ENCODE measurements around the gene LIPC. TPM values are rescaled to one million over a fixed set of nuclear protein-coding genes. Genes with fewer than 3 reads are reported as not detected.

LIPC gene
- total RNA-seq, 2 donors from 2014 or later: not detected

DNA sequence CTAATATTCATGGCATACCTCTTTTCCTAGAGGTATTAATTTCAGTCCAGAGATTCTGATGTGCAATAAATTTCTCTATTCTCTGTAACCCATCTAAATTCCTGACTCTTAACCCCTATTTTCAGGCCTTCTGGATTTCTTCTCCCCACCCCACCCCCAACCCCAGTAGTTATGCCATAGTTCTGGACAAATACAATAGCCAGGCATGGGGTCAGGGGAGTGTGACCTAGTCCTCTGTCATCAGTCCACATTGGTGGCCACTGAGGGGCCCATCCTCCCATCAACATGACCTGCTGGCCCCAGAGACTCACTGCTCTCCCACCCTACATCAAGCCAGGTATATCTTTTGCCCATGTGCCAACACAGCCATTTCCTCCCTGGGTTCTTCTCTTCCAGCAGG lies 3.8 kb upstream of the LIPC start:
- Histone ChIP-seq H3K4me1 (ENCODE audit: control insufficient read depth in 1 of 2, low read depth in 2 of 2) (no peaks in the 10 kb centered on the region), H3K27me3 (replicated peaks; ENCODE audit: insufficient read depth) (no peaks in the 10 kb centered on the region), H3K27ac (no peak overlapping the region), H3K4me3 (no peak overlapping the region), H3K36me3 (no peaks in the 10 kb centered on the region), H3K9me3 (no peaks in the 10 kb centered on the region)
- DNase-seq (ENCODE audit: low spot score) (no peak), ATAC-seq (ENCODE audit: insufficient number of reproducible peaks, low FRiP score, low read depth) (no peak)
- TF ChIP-seq, protein P1, sequence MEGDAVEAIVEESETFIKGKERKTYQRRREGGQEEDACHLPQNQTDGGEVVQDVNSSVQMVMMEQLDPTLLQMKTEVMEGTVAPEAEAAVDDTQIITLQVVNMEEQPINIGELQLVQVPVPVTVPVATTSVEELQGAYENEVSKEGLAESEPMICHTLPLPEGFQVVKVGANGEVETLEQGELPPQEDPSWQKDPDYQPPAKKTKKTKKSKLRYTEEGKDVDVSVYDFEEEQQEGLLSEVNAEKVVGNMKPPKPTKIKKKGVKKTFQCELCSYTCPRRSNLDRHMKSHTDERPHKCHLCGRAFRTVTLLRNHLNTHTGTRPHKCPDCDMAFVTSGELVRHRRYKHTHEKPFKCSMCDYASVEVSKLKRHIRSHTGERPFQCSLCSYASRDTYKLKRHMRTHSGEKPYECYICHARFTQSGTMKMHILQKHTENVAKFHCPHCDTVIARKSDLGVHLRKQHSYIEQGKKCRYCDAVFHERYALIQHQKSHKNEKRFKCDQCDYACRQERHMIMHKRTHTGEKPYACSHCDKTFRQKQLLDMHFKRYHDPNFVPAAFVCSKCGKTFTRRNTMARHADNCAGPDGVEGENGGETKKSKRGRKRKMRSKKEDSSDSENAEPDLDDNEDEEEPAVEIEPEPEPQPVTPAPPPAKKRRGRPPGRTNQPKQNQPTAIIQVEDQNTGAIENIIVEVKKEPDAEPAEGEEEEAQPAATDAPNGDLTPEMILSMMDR (IDR thresholded peaks at IDR 0.05): no peak

DNA sequence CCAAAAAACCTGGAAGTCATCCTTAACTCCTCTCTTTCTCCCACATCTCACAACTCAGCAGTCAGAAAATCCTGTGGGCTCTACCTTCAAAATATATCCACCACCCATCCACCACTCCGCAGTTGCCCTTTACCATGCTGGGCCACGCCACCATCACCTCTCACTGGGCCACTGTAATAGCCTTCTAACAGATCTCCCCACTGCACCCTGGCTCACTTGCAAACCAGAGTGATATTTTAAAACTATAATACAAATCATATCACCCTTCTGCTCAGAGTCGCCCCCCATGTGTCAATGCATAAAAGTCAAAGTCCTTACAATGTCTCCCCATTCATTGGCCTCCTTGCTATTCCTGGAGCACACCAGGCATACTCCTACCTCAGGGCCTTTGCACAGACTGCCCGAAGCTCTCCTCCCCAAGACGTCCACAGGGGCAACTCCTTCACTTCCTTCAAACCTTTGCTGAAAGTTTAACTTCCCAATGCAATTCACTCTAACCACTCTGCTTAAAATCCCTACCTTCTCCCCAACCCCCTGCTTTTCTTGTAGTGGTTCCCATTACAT lies 1.5 kb upstream of the LIPC start:
- no peak overlapping the region for H3K27ac ChIP-seq
- no peaks in the 10 kb centered on the region for H3K36me3 ChIP-seq
- no peak for ATAC-seq (ENCODE audit: insufficient number of reproducible peaks, low FRiP score, low read depth)
- no peak for DNase-seq (ENCODE audit: low spot score)
- H3K27me3 ChIP-seq (replicated peaks; ENCODE audit: insufficient read depth): no peaks in the 10 kb centered on the region
- no peaks in the 10 kb centered on the region for H3K4me1 ChIP-seq (ENCODE audit: control insufficient read depth in 1 of 2, low read depth in 2 of 2)
- H3K9me3 ChIP-seq: no peaks in the 10 kb centered on the region
- H3K4me3 ChIP-seq: no peak overlapping the region
- TF ChIP-seq, protein P1 (IDR thresholded peaks at IDR 0.05): no peak

DNA sequence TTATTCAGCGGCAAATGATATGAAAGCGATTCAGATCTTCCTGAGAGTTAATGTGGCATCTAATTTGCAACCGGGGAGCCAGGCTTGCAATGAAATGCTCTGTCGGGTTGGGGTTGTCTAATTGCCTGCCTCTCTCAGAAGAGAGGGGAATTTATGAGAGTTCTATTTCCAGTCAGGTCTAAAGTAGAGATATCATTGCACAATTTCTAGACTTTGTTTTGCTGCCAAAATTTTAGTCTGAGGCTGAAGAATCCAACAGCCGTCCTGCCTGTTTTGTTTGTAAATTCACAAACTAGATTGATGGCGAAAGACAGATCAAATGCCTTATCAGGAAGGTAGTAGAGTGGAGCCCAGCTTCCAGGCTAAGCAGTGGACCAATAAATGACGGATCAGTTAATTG lies 610 bp downstream of the LIPC start:
- H3K9me3 ChIP-seq: no peaks in the 10 kb centered on the region
- DNase-seq (ENCODE audit: low spot score) (no peak), ATAC-seq (ENCODE audit: insufficient number of reproducible peaks, low FRiP score, low read depth) (no peak)
- no peaks in the 10 kb centered on the region for H3K36me3 ChIP-seq
- no peaks in the 10 kb centered on the region for H3K27me3 ChIP-seq (replicated peaks; ENCODE audit: insufficient read depth)
- TF ChIP-seq, protein P1 (IDR thresholded peaks at IDR 0.05): no peak
- H3K4me1 ChIP-seq (ENCODE audit: control insufficient read depth in 1 of 2, low read depth in 2 of 2): no peaks in the 10 kb centered on the region
- H3K4me3 ChIP-seq: no peak overlapping the region
- H3K27ac ChIP-seq: no peak overlapping the region

DNA sequence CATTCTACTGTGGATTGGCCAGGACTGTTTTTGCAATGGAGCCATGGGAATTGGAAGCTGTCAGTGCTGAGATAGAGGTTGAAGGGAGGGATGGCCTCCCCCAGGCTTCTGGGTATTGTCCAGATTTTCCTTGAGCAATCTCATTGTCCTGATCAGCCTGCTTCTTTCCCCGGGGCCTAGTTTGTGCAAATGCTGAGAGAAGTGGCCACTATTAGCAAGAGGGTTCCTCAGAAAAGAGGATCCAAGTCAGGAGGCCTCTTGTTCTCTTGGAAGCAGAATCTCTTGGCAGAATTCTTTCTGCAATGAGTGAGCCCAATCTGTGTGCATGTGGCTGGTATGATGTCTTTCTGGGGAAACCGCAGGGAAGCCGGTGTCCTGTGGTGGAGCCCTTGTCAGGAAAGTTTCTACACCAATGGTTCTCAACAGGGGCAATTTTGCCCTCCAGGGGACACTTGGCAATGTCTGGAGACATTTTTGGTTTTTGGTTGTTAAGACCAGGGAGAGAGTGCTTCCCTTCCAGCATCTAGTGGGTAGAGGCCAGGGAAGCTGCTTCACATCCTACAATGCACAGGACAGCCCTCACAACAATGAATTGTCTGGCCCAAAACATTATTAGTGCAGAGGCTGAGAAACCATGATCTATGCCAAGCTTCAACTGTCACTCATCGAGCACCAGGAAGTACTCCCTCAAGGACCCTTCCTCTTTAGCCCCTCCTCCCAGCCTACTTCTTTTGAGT lies 2.0 kb downstream of the LIPC start:
- no peak overlapping the region for H3K27ac ChIP-seq
- no peaks in the 10 kb centered on the region for H3K36me3 ChIP-seq
- TF ChIP-seq, protein P1 (IDR thresholded peaks at IDR 0.05): no peak
- ATAC-seq (ENCODE audit: insufficient number of reproducible peaks, low FRiP score, low read depth) (no peak), DNase-seq (ENCODE audit: low spot score) (no peak)
- no peak overlapping the region for H3K4me3 ChIP-seq
- H3K4me1 ChIP-seq (ENCODE audit: control insufficient read depth in 1 of 2, low read depth in 2 of 2): no peaks in the 10 kb centered on the region
- H3K9me3 ChIP-seq: no peaks in the 10 kb centered on the region
- H3K27me3 ChIP-seq (replicated peaks; ENCODE audit: insufficient read depth): no peaks in the 10 kb centered on the region

DNA sequence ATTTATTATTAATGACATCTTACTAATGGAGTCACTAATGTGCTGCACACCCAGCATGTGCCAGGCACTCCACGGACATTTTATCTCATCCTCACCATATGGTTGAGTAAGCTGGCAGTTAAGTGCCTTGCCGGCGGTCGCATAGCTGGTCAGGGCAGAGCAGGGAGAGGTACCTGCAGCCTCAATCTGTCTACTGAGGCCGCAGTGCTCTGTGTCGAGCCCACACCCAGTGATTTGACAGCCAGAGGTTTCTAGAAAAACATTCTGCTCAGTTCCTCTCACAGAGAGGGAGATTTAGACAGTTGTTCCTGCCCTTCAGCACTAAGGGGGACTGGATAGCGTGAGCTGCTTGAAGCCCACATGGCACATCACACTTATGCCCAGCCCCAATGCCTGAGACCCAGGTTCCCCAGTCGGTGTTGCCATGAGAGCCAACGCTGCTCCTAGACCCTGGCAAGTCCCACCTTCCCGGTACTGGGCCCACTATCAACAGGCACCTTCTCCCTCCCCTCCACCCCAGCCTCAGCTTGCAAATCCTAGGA lies 2.6 kb downstream of the LIPC start:
- Histone ChIP-seq H3K4me3 (no peak overlapping the region), H3K36me3 (no peaks in the 10 kb centered on the region), H3K9me3 (no peaks in the 10 kb centered on the region), H3K4me1 (ENCODE audit: control insufficient read depth in 1 of 2, low read depth in 2 of 2) (peaks cover 0 to 1% of the 10 kb centered on the region in 2 donors), H3K27ac (no peak overlapping the region), H3K27me3 (replicated peaks; ENCODE audit: insufficient read depth) (no peaks in the 10 kb centered on the region)
- no peak for DNase-seq (ENCODE audit: low spot score)
- no peak for ATAC-seq (ENCODE audit: insufficient number of reproducible peaks, low FRiP score, low read depth)
- TF ChIP-seq, protein P1 (IDR thresholded peaks at IDR 0.05): no peak

Data from thoracic aorta (tissue), 2 donors.